CD4-positive, alpha-beta T cell (primary cell): ENCODE data around the gene NR1H4. TPM values are rescaled to one million over a fixed set of nuclear protein-coding genes. Genes with fewer than 3 reads are reported as not detected.
A peak's percentile ranks its signal among the peaks of the same experiment; 100 is the strongest.

Source experiments
- ATAC-seq: fragments of 200-7000 bp; cut with Tn5 transposase; one replicate; pipeline ENCODE4 v1.10.0; 2022; ENCODE audit warnings: mild to moderate bottlenecking; ENCODE audit not compliant: poor library complexity
- CTCF ChIA-PET: fragments of 350-600 bp; sonication (Branson Sonifier 250); formaldehyde crosslinking; loops from one replicate; lab custom pipeline; 2021; ENCODE audit warnings: antibody characterized with exemption, inconsistent platforms; lab: Charles Lee
- POLR2A ChIA-PET: fragments of 350-600 bp; sonication (Branson Sonifier 250); formaldehyde crosslinking; loops from one replicate; lab custom pipeline; 2021; ENCODE audit warnings: antibody characterized with exemption, inconsistent platforms; lab: Charles Lee
- DNase-seq, 14 experiments: peaks; one replicate each; pipeline ENCODE4 v3.0.0-alpha.2; 2013 to 2020; ENCODE audit warnings: mixed read lengths in 2 of 14
- H3K27ac ChIP-seq, 2 donors: one replicate each; pipeline versions ENCODE4 v1.5.1 to v1.7.0; 2013; ENCODE audit warnings: low read length in 2 of 2, low read depth in 1 of 2, mild to moderate bottlenecking in 1 of 2
- H3K27me3 ChIP-seq, 2 experiments: 1 replicate in 1 of 2; 2 replicates in 1 of 2; pipeline versions ENCODE4 v1.6.1 to v1.7.0; 2013; ENCODE audit warnings: low read length in 2 of 2, control low read depth in 1 of 2, mild to moderate bottlenecking in 1 of 2, moderate library complexity in 1 of 2; ENCODE audit not compliant: insufficient read depth in 2 of 2, control insufficient read depth in 1 of 2
- H3K36me3 ChIP-seq: one replicate; pipeline ENCODE4 v1.6.1; 2013; ENCODE audit warnings: low read length, control low read depth; ENCODE audit not compliant: insufficient read depth
- H3K4me1 ChIP-seq: one replicate; pipeline ENCODE4 v1.6.1; 2013; ENCODE audit warnings: low read length, control low read depth; ENCODE audit not compliant: insufficient read depth
- H3K4me3 ChIP-seq: one replicate; pipeline ENCODE4 v1.5.1; 2013; ENCODE audit warnings: mild to moderate bottlenecking, low read length, moderate library complexity
- H3K9me3 ChIP-seq, 2 experiments: 1 replicate in 1 of 2; 2 replicates in 1 of 2; pipeline versions ENCODE4 v1.6.1 to v1.7.0; 2013; ENCODE audit warnings: low read length in 2 of 2, mild to moderate bottlenecking in 2 of 2, control low read depth in 1 of 2, moderate library complexity in 1 of 2; ENCODE audit not compliant: control insufficient read depth in 1 of 2, insufficient read depth in 1 of 2
- H3K27ac Mint-ChIP-seq: one replicate; pipeline ENCODE4 v1.8.0; 2020; ENCODE audit warnings: mixed read lengths
- H3K27me3 Mint-ChIP-seq: one replicate; pipeline ENCODE4 v1.8.0; 2021; ENCODE audit warnings: mixed read lengths
- H3K36me3 Mint-ChIP-seq: one replicate; pipeline ENCODE4 v1.8.0; 2021; ENCODE audit warnings: low read depth, mixed read lengths
- H3K4me1 Mint-ChIP-seq: one replicate; pipeline ENCODE4 v1.8.0; 2021; ENCODE audit warnings: low read depth, mixed read lengths
- H3K4me3 Mint-ChIP-seq: one replicate; pipeline ENCODE4 v1.8.0; 2020; ENCODE audit warnings: mild to moderate bottlenecking, mixed read lengths
- H3K9me3 Mint-ChIP-seq: one replicate; pipeline ENCODE4 v1.8.0; 2020; ENCODE audit warnings: mixed read lengths
- intact Hi-C, 2 experiments: fragments of 100-400 bp; cut with DNase I in 1 of 2; cut with micrococcal nuclease in 1 of 2; formaldehyde crosslinking; loops; one replicate each; pipeline versions ENCODE4 v1.15.1 to v1.9.0; 2023 to 2025; cut with DNase I, micrococcal nuclease
- total RNA-seq, 174 experiments: library from RNA in 2 of 174; stranded (reverse) in 2 of 174; gene quantifications; one replicate each; pipeline ENCODE4 v1.2.3 and lab custom pipeline; 2021 to 2026
- TF ChIP-seq, protein P1 (sequence below): fragments of 200-600 bp; IDR thresholded peaks from one replicate; pipeline ENCODE4 v1.8.0; 2022; ENCODE audit warnings: antibody characterized with exemption, mild to moderate bottlenecking

Gene NR1H4
- total RNA-seq, 2 experiments from 2014 or later: not detected

DNA sequence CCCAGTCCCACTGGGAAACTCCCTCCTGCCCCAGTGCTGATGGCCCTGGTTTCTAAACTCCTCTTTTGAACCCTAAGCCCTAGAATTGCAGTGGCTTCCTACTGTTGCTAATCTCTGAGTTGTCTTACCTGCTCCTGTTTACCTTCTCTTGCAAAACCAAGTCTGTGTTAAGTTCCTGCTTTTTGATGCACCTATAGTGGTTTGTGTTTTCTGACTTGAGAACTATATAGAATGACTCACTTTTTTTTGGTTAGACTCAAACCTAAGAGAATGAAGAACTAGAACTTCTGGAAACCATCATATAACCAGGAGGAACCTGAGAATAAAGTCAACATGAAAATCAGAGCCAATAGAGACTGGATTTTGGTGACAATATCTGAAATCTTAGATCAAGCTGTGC lies 94.3 kb downstream of the NR1H4 start:
- peaks cover 6 to 7% of the 10 kb centered on the region in 2 experiments for H3K27me3 ChIP-seq
- H3K36me3 ChIP-seq: no peaks in the 10 kb centered on the region
- POLR2A ChIA-PET: no interaction called here
- CTCF ChIA-PET: no interaction called here
- Mint-ChIP-seq H3K4me1 (no peaks in the 10 kb centered on the region), H3K27me3 (peaks cover 30% of the 10 kb centered on the region), H3K4me3 (no peak overlapping the region), H3K36me3 (no peaks in the 10 kb centered on the region), H3K9me3 (no peaks in the 10 kb centered on the region), H3K27ac (no peak overlapping the region)
- no peak overlapping the region for H3K4me3 ChIP-seq
- intact Hi-C loops: no loop called here
- TF ChIP-seq, protein P1, sequence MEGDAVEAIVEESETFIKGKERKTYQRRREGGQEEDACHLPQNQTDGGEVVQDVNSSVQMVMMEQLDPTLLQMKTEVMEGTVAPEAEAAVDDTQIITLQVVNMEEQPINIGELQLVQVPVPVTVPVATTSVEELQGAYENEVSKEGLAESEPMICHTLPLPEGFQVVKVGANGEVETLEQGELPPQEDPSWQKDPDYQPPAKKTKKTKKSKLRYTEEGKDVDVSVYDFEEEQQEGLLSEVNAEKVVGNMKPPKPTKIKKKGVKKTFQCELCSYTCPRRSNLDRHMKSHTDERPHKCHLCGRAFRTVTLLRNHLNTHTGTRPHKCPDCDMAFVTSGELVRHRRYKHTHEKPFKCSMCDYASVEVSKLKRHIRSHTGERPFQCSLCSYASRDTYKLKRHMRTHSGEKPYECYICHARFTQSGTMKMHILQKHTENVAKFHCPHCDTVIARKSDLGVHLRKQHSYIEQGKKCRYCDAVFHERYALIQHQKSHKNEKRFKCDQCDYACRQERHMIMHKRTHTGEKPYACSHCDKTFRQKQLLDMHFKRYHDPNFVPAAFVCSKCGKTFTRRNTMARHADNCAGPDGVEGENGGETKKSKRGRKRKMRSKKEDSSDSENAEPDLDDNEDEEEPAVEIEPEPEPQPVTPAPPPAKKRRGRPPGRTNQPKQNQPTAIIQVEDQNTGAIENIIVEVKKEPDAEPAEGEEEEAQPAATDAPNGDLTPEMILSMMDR: no peak
- no peaks in the 10 kb centered on the region for H3K9me3 ChIP-seq
- ATAC-seq: no peak
- H3K27ac ChIP-seq: no peak overlapping the region
- no peak for DNase-seq
- peaks cover under 1% of the 10 kb centered on the region for H3K4me1 ChIP-seq

DNA sequence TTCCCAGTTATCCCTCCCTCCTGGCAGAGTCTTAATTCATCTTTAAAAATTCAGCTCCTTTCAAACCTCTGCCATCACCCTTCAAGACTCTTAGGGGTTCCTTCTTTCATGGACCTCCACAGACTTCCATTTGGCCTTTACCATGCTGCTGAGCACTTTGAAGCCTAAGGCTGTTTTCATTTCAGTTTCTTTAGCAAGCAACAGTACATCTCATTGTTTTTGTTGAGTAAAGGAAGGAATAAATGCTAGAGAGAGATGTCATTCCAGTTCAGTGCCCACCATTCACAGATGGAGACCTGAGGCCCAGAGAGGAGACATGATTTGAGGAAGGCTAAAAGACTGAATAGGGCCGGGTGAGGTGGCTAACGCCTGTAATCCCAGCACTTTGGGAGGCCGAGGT lies 98.5 kb downstream of the NR1H4 start:
- POLR2A ChIA-PET: no interaction called here
- no peak overlapping the region for H3K27ac ChIP-seq
- intact Hi-C loops: no loop called here
- H3K9me3 Mint-ChIP-seq: no peaks in the 10 kb centered on the region
- H3K9me3 ChIP-seq: peaks cover 0 to 5% of the 10 kb centered on the region in 2 experiments
- TF ChIP-seq, protein P1: no peak
- H3K4me3 Mint-ChIP-seq: peak overlapping the region; percentile 52
- peaks cover 34% of the 10 kb centered on the region for H3K27me3 Mint-ChIP-seq
- H3K27ac Mint-ChIP-seq: no peak overlapping the region
- H3K36me3 Mint-ChIP-seq: no peaks in the 10 kb centered on the region
- H3K4me3 ChIP-seq: no peak overlapping the region
- DNase-seq: no peak
- H3K4me1 ChIP-seq: peaks cover 15% of the 10 kb centered on the region
- CTCF ChIA-PET: no interaction called here
- H3K4me1 Mint-ChIP-seq: peaks cover 13% of the 10 kb centered on the region
- no peak for ATAC-seq
- no peaks in the 10 kb centered on the region for H3K36me3 ChIP-seq
- H3K27me3 ChIP-seq: peaks cover 3 to 14% of the 10 kb centered on the region in 2 experiments

DNA sequence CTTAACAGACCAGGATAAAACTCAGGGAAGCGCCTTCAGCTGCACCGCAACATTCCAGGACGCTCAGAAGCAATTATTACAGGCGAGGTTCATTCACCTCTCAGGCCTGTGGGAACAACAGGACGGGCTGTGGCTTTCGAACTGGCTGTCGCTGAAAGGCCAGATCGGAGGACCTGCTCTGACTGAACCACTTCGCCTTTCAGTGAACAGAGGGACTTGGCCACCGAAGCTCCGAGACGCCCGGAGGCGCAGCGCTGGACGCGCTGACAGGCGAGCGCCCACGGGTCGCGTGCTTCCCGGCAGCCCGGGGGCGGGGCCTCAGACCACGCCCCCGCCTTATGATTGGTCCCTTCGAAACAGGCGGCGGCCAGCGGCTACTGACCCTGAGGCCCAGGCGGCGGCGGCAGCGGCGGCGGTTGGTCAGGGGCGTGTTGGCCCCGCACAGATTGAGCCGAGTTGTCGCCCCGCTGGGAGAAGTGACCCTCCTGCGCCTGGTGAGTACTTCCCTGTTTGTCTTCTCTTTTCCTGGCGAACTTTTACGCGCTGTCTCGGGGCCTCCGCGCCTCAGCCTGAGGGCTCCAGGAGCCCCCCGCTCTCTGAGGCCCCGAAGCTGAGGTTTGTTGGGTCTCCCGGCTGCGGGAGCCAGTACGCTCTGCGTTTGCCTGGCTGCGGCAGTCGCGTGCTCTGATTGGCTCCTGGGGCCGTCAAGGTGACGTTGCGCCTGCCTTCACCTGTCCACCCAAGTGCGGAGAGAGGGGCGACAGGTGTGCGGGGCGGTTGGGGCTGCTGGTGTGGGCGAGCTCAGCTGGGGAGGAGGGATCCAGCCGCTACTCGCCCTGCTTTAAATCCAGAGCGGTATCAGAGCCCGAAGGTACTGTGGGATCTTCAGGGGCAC lies 99.9 kb downstream of the NR1H4 start, which contains the start of gene GAS2L3:
TSS of gene GAS2L3 (plus strand) at position 393 of the 895 bp plus-strand sequence. CDS start 21,221 bp downstream, outside the sequence.
- peaks cover 0 to 5% of the 10 kb centered on the region in 2 experiments for H3K9me3 ChIP-seq
- TF ChIP-seq, protein P1: no peak
- H3K4me3 ChIP-seq: peak within 1 kb of the TSS; percentile 73
- H3K27me3 ChIP-seq: peaks cover 1 to 14% of the 10 kb centered on the region in 2 experiments
- no peaks in the 10 kb centered on the region for H3K36me3 ChIP-seq
- Mint-ChIP-seq H3K27me3 (peaks cover 24% of the 10 kb centered on the region), H3K4me3 (peak within 1 kb of the TSS; percentile 89), H3K36me3 (no peaks in the 10 kb centered on the region), H3K9me3 (no peaks in the 10 kb centered on the region), H3K4me1 (peaks cover 13% of the 10 kb centered on the region), H3K27ac (no peak within 1 kb of the TSS)
- intact Hi-C loops: no loop called here
- peak; percentile 59 for ATAC-seq
- peaks cover 15% of the 10 kb centered on the region for H3K4me1 ChIP-seq
- H3K27ac ChIP-seq: no peak within 1 kb of the TSS
- ChIA-PET CTCF (no interaction called here), POLR2A (no interaction called here)
- DNase-seq: peak; percentile 1 to 78 (median 26)
